HG02678 (cell line): ENCODE results near the gene MFN2.

Source experiments
- ATAC-seq: cut with Tn5 transposase; IDR thresholded peaks from one replicate; pipeline ENCODE4 v1.9.1; 2021; ENCODE audit warnings: mild to moderate bottlenecking, moderate library complexity; ENCODE audit not compliant: unreplicated experiment

Gene MFN2

DNA sequence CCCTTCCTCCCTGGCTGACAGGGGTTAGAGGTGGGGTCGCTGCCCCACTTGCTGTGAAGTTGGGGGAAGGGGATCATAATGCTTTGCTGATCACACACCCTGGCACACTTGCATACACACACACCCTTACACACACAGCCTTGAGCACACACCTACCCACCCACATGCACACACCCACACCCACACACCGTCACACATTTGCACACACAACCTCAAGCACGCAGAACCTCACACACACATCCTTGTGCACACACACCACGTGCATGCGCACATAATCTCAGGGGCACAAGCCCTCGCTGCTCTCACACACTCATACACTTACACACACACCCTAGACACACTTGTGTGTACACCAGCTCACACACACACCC, 66.5 kb downstream of the MFN2 start:
- no peak for ATAC-seq

GRCh38 chr1:12047120-12047876, 67.1 kb downstream of the MFN2 start:
- peak; percentile 45 for ATAC-seq

- no peak for ATAC-seq
These were observed 68.1 kb downstream of the MFN2 start for GRCh38 chr1:12048372-12048771.

DNA sequence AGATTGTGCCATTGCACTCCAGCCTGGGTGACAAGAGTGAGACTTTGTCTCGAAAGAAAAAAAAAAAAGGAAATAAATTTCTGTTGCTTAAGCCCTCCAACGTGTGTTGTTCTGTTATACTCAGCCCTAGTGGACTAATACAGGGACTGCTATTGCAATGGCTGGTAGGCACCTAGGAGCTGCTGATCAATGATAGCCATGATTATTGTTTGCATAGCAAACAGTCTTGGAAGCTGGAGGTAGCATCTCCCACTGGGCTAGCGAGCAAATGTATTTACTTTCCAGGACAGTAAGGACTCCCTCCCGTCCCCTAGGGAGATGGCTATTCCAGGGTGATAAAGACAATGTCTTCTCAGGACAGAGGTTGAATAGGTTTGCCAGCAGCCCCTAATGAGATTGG, 69.4 kb downstream of the MFN2 start:
- ATAC-seq = no peak

DNA sequence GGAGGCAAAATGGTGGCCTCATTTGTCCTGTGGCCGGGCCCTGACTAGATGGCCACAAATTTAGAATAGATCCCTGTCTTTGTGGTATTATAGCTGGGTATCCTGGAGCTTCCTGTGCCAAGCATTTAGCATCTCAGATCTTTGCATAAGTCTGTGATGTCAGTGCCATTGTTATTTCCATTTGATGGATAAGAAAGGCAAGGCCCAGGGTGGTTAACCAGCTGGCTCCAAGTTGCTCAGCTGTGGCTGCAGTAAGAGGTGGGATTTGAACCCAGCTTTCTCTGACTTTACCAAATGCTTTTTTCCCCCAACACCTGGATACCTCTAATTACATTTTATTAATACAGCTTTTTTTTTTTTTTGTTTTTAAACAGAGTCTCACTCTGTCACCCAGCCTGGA, 71.1 kb downstream of the MFN2 start:
- no peak for ATAC-seq

DNA sequence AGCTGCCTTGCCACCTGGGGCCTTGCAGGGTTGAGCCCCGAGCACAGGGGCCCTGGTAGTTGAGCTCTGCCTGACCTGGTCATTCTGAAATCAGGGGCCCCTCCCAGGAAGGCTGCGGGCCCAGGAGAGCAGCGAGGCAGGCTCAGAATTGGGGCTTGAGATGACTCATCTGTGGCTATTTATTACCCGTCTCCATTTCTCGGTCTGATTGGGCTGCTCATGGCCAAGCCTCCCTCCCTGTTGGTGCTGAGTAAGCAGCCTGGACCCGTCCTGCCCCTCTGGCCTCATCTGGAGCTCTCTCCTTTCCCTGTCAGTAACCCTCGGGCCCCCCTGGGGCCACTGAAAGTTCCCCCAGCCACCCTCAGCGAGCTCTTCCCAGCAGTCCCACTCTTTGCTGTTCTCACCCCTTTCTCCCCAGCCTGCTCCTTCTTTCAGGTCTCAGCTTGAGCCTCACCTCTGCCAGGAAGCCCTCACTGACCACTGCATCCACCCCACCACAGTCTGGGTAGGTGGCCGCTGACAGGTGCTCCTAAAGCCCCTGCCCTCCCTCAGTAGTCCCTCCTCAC, 71.8 kb downstream of the MFN2 start:
- peak; percentile 71 for ATAC-seq

DNA sequence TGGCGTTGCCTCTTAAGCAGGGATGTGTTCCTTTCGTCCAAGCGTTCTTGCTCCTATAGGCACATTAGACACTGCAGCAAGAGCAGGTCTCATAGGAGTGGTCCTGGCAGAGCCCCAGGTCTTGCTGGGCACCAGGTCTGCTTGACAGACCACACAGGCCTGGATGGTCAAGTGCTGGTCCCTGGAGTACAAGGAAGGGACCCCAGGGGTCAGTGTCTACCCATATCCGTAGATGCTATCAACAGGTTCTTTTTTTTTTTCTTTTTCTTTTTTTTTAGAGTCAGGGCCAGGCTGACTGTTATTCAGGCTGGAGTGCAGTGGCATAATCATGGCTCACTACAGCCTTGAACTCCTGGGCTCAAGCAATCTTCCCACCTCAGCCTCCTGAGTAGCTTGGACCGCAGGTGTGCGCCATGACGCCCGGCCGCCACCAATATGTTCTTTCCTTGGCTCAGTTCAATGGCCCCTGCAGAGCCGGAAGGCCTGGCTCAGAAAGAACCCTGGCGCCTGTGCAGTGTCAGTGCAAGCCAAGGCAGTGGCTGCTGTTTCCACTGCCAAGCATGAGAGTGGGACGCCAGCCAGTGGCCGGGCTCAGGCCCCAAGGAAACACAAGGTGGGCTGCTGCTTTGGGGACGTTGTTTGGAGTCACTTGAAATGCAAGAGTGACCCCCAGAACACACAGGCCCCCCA, 72.9 kb downstream of the MFN2 start:
- ATAC-seq = no peak

DNA sequence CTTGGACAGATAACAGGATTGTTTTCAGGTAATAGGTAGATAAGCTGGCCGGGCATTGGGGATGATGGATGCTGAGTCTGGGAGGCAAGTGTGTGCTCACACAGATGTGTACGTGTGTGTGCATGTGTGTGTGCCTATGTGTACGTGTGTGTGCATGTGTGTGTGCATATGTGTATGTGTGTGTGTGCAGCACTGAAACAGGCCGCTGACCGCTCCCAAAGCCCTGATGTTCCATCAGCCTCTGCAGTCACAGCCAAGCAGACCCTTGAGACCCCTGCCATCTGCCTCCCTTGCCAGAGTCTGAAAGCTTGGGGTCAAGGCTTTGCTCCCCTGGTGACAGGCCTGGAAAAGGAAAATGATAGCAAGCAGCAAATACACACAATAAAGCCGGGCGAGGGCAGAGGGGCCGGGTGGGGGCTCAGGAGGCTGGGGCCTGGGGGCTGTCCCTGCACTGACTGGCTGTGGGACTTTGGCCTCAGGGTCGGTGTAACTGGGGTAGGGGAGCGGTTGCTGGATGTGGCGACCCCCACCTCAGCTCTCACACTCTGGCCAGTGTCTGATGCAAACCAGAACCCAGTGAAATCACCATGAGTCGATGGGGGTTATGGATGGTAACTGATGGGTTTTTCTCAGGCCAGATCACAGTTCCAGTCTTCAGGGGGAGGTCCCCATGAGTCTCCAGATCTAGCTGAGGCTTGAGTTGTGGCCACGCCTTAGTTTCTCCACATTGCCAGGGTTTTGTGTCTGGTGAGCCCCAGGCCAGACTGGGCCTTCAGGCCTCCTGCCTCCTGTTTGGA, 73.7 kb downstream of the MFN2 start:
- ATAC-seq = no peak

GRCh38 chr1:12055259-12055658, 75.0 kb downstream of the MFN2 start:
- ATAC-seq = no peak

GRCh38 chr1:12056331-12056841, 76.1 kb downstream of the MFN2 start:
- ATAC-seq = no peak

DNA sequence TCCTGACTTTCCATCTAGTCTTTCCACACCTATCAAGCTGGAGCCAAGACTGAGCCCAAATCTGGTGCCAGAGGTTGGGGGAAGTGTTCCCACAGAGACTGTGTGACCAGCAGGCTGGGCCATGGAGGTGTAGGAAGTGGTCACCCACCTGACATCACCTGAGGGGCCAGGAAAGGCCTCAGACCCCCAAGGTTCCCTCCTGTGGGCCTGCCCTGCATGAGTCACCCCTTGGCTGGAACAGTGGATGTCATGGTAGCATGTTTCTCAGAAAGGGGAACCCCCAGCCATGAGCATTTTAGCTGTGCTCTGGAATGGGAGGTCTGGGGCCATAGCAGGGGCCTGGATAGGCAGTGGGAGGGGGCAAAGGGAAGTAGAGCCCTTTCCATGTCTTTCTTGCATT, 77.1 kb downstream of the MFN2 start:
- no peak for ATAC-seq

GRCh38 chr1:12057940-12058687, 77.9 kb downstream of the MFN2 start:
- ATAC-seq = no peak

DNA sequence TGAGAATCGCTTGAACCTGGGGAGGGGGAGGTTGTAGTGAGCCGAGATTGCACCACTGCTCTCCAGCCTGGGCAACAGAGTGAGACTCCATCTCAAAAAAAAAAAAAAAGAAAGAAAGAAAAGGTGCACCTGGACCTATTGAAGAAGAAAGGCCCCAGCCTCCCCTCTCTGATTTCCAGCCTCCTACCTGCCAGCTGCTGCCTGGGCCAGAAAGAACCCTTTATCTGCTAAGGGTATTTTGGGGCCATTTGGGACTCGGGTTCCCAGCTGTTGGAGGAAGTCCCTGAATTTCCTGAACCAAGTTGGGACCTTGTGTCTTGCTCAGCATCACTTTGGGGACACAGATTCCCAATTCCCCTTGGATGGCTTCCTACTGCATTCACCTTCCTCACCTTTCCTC, 79.0 kb downstream of the MFN2 start:
- no peak for ATAC-seq

DNA sequence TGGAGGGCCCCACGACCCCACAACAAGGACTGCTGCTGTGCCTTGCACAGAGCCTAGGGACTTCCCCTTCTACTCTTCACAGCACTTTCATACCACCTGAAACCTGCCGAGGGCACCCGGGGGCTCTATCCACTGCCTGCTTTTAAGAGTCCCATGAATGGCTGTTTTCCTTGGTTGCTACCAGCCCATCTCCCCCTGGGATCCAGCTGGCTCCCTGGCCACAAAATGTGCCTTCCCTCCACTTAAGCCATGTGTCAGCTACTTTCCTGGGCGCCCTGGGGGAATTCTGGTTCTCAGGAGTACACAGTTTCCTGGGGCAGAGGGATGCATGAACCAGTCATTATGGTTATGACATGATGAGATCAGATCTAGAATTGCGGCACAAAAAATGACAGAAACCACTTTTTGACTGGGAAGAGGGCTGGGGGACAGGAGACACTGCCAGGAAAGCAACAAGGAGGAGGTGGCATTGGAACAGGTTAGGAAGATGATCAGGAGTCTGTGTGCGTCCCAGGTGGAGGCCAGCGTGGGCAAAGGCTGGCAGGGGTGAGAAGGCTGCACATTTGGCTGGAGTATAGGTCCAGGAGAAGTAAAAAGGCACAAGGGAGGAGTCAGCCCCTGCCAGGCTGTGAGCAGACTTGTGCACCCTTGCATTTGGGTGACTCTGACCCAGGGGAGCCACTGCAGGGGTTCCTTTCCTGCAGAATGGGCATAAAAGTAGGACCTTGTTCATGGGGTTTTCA, 79.6 kb downstream of the MFN2 start:
- ATAC-seq = no peak

DNA sequence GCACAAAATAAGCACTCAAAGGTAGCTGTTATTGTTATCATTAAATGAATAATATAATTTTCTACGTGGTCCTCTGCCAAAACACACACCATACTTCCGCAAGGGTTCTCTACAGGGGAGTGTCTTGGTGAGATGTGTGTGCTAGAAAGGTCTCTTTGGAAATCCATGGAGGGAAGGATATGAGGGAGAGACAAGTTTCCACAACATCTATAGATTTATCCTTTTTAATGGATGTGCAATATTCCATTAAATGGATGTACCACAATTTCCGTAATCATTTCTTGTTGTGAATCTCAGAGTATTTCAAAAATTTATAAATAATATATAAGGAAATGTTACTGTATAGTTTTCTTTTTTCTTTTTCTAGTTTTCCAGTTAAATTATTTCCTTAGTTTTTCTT, 80.3 kb downstream of the MFN2 start:
- no peak for ATAC-seq
